Measurements from ENCODE around the gene NME9. TPM values are rescaled to one million over a fixed set of nuclear protein-coding genes. Genes with fewer than 3 reads are reported as not detected.
A peak's percentile ranks its signal among the peaks of the same experiment; 100 is the strongest.

NME9 gene
- total RNA-seq, 5 donors from 2014 or later (not counting 1 experiment from before 2014, with no cell fraction given), result 0.51 to 1.3 (median 0.88) TPM

- POLR2A ChIA-PET, result no interaction called here
- Histone ChIP-seq H3K4me1 (ENCODE audit: control insufficient read depth in 1 of 2, extremely low read depth in 1 of 2, insufficient read depth in 2 of 2, low read length in 2 of 2) (no peaks in the 10 kb centered on the region), H3K9me3 (no peaks in the 10 kb centered on the region), H3K36me3 (ENCODE audit: control insufficient read depth in 2 of 2, extremely low read depth in 1 of 2, insufficient read depth in 1 of 2, low read length in 1 of 2) (no peaks in the 10 kb centered on the region), H3K27ac (ENCODE audit: low read length) (no peak overlapping the region), H3K27me3 (replicated peaks in 1 of 2; ENCODE audit: control insufficient read depth in 2 of 2, extremely low read depth in 1 of 2, insufficient read depth in 2 of 2, low read length in 1 of 2) (peaks cover 0 to 14% of the 10 kb centered on the region in 2 experiments), H3K4me3 (ENCODE audit: control insufficient read depth in 1 of 2, extremely low read depth in 1 of 2, low read length in 1 of 2) (no peak overlapping the region)
- 89% methylated on average over 6 of the region's 8 CpGs for WGBS (ENCODE audit: insufficient coverage)
- H3K4me3 Mint-ChIP-seq, result no peak overlapping the region
- no peak overlapping the region for H3K27ac Mint-ChIP-seq
- peaks cover 25 to 29% of the 10 kb centered on the region in 2 donors for H3K27me3 Mint-ChIP-seq
- DNase-seq, result no peak
- CTCF ChIA-PET, result no interaction called here
- no peaks in the 10 kb centered on the region for H3K36me3 Mint-ChIP-seq
- peaks cover 0 to 4% (median 0%) of the 10 kb centered on the region in 3 donors for H3K4me1 Mint-ChIP-seq
- ATAC-seq (replicated peaks in 1 of 4), result no peak
- no peaks in the 10 kb centered on the region for H3K9me3 Mint-ChIP-seq
Measured at GRCh38 chr3:138369151-138369900, 39.7 kb upstream of the NME9 start.

GRCh38 chr3:138367911-138368310 lies 38.3 kb upstream of the NME9 start:
- no peak overlapping the region for H3K27ac Mint-ChIP-seq
- Histone ChIP-seq H3K27ac (ENCODE audit: low read length) (no peak overlapping the region), H3K9me3 (no peaks in the 10 kb centered on the region), H3K27me3 (replicated peaks in 1 of 2; ENCODE audit: control insufficient read depth in 2 of 2, extremely low read depth in 1 of 2, insufficient read depth in 2 of 2, low read length in 1 of 2) (peaks cover 0 to 20% of the 10 kb centered on the region in 2 experiments), H3K4me3 (ENCODE audit: control insufficient read depth in 1 of 2, extremely low read depth in 1 of 2, low read length in 1 of 2) (no peak overlapping the region), H3K4me1 (ENCODE audit: control insufficient read depth in 1 of 2, extremely low read depth in 1 of 2, insufficient read depth in 2 of 2, low read length in 2 of 2) (no peaks in the 10 kb centered on the region), H3K36me3 (ENCODE audit: control insufficient read depth in 2 of 2, extremely low read depth in 1 of 2, insufficient read depth in 1 of 2, low read length in 1 of 2) (no peaks in the 10 kb centered on the region)
- CTCF ChIA-PET, result interaction anchor here in 1 of 2 donors (0.6 kb wide), 1 partner anchor 1965 kb away, joined by 3 read pairs; no protein-coding TSS in a partner anchor
- ATAC-seq (replicated peaks in 1 of 4) (no peak), DNase-seq (peak in 1 of 35 experiments; percentile 26)
- POLR2A ChIA-PET, result no interaction called here
- H3K36me3 Mint-ChIP-seq, result no peaks in the 10 kb centered on the region
- H3K9me3 Mint-ChIP-seq, result no peaks in the 10 kb centered on the region
- H3K4me1 Mint-ChIP-seq, result peaks cover 0 to 4% (median 0%) of the 10 kb centered on the region in 3 donors
- peaks cover 23 to 26% of the 10 kb centered on the region in 2 donors for H3K27me3 Mint-ChIP-seq
- H3K4me3 Mint-ChIP-seq, result no peak overlapping the region
- 74% methylated on average over 4 of the region's 5 CpGs for WGBS (ENCODE audit: insufficient coverage)

- no peaks in the 10 kb centered on the region for H3K4me1 ChIP-seq (ENCODE audit: control insufficient read depth in 1 of 2, extremely low read depth in 1 of 2, insufficient read depth in 2 of 2, low read length in 2 of 2)
- H3K27ac ChIP-seq (ENCODE audit: low read length), result no peak overlapping the region
- no peaks in the 10 kb centered on the region for H3K36me3 ChIP-seq (ENCODE audit: control insufficient read depth in 2 of 2, extremely low read depth in 1 of 2, insufficient read depth in 1 of 2, low read length in 1 of 2)
- no peak for ATAC-seq (replicated peaks in 1 of 4)
- POLR2A ChIA-PET, result no interaction called here
- no peak overlapping the region for H3K4me3 ChIP-seq (ENCODE audit: control insufficient read depth in 1 of 2, extremely low read depth in 1 of 2, low read length in 1 of 2)
- Mint-ChIP-seq H3K36me3 (no peaks in the 10 kb centered on the region), H3K27ac (no peak overlapping the region), H3K27me3 (peaks cover 22 to 26% of the 10 kb centered on the region in 2 donors), H3K4me3 (no peak overlapping the region), H3K9me3 (no peaks in the 10 kb centered on the region), H3K4me1 (peaks cover 0 to 4% (median 0%) of the 10 kb centered on the region in 3 donors)
- WGBS (ENCODE audit: insufficient coverage), result 80% methylated on average over 2 of the region's 7 CpGs
- H3K27me3 ChIP-seq (replicated peaks in 1 of 2; ENCODE audit: control insufficient read depth in 2 of 2, extremely low read depth in 1 of 2, insufficient read depth in 2 of 2, low read length in 1 of 2), result peaks cover 0 to 20% of the 10 kb centered on the region in 2 experiments
- CTCF ChIA-PET, result interaction anchor here in 1 of 2 donors (0.6 kb wide), 1 partner anchor 1965 kb away, joined by 3 read pairs; no protein-coding TSS in a partner anchor
- DNase-seq, result no peak
- H3K9me3 ChIP-seq, result no peaks in the 10 kb centered on the region
Measured at GRCh38 chr3:138367326-138367850, 37.7 kb upstream of the NME9 start.

GRCh38 chr3:138366006-138366759 lies 36.5 kb upstream of the NME9 start:
- Mint-ChIP-seq H3K9me3 (no peaks in the 10 kb centered on the region), H3K4me3 (no peak overlapping the region), H3K36me3 (no peaks in the 10 kb centered on the region), H3K4me1 (peaks cover 0 to 4% (median 0%) of the 10 kb centered on the region in 3 donors), H3K27ac (no peak overlapping the region), H3K27me3 (peaks cover 16 to 18% of the 10 kb centered on the region in 2 donors)
- Histone ChIP-seq H3K27ac (ENCODE audit: low read length) (no peak overlapping the region), H3K9me3 (no peaks in the 10 kb centered on the region), H3K4me3 (ENCODE audit: control insufficient read depth in 1 of 2, extremely low read depth in 1 of 2, low read length in 1 of 2) (no peak overlapping the region), H3K4me1 (ENCODE audit: control insufficient read depth in 1 of 2, extremely low read depth in 1 of 2, insufficient read depth in 2 of 2, low read length in 2 of 2) (no peaks in the 10 kb centered on the region), H3K27me3 (replicated peaks in 1 of 2; ENCODE audit: control insufficient read depth in 2 of 2, extremely low read depth in 1 of 2, insufficient read depth in 2 of 2, low read length in 1 of 2) (peaks cover 0 to 21% of the 10 kb centered on the region in 2 experiments), H3K36me3 (ENCODE audit: control insufficient read depth in 2 of 2, extremely low read depth in 1 of 2, insufficient read depth in 1 of 2, low read length in 1 of 2) (no peaks in the 10 kb centered on the region)
- DNase-seq, result no peak
- ATAC-seq (replicated peaks in 1 of 4), result no peak
- ChIA-PET CTCF (no interaction called here), POLR2A (no interaction called here)
- WGBS (ENCODE audit: insufficient coverage), result 68% methylated on average over 5 of the region's 8 CpGs

GRCh38 chr3:138365253-138365555 lies 35.6 kb upstream of the NME9 start:
- no peaks in the 10 kb centered on the region for H3K36me3 ChIP-seq (ENCODE audit: control insufficient read depth in 2 of 2, extremely low read depth in 1 of 2, insufficient read depth in 1 of 2, low read length in 1 of 2)
- H3K9me3 ChIP-seq, result no peaks in the 10 kb centered on the region
- ATAC-seq (replicated peaks in 1 of 4) (no peak), DNase-seq (no peak)
- no peak overlapping the region for H3K27ac ChIP-seq (ENCODE audit: low read length)
- H3K4me1 Mint-ChIP-seq, result peaks cover 0 to 4% (median 0%) of the 10 kb centered on the region in 3 donors
- ChIA-PET CTCF (no interaction called here), POLR2A (no interaction called here)
- H3K27me3 ChIP-seq (replicated peaks in 1 of 2; ENCODE audit: control insufficient read depth in 2 of 2, extremely low read depth in 1 of 2, insufficient read depth in 2 of 2, low read length in 1 of 2), result peaks cover 0 to 18% of the 10 kb centered on the region in 2 experiments
- H3K27ac Mint-ChIP-seq, result no peak overlapping the region
- H3K9me3 Mint-ChIP-seq, result no peaks in the 10 kb centered on the region
- H3K4me1 ChIP-seq (ENCODE audit: control insufficient read depth in 1 of 2, extremely low read depth in 1 of 2, insufficient read depth in 2 of 2, low read length in 2 of 2), result no peaks in the 10 kb centered on the region
- H3K4me3 ChIP-seq (ENCODE audit: control insufficient read depth in 1 of 2, extremely low read depth in 1 of 2, low read length in 1 of 2), result no peak overlapping the region
- 100% methylated on average over 3 of the region's 4 CpGs for WGBS (ENCODE audit: insufficient coverage)
- H3K27me3 Mint-ChIP-seq, result peaks cover 11 to 13% of the 10 kb centered on the region in 2 donors
- H3K4me3 Mint-ChIP-seq, result no peak overlapping the region
- H3K36me3 Mint-ChIP-seq, result no peaks in the 10 kb centered on the region

GRCh38 chr3:138364356-138365252 lies 35.0 kb upstream of the NME9 start:
- ChIA-PET CTCF (no interaction called here), POLR2A (interaction anchor here in 1 of 2 donors (0.6 kb wide), 1 partner anchor 127 kb away, joined by 3 read pairs; no protein-coding TSS in a partner anchor)
- no peaks in the 10 kb centered on the region for H3K36me3 Mint-ChIP-seq
- H3K4me1 Mint-ChIP-seq, result peaks cover 0 to 4% (median 0%) of the 10 kb centered on the region in 3 donors
- H3K9me3 ChIP-seq, result no peaks in the 10 kb centered on the region
- H3K36me3 ChIP-seq (ENCODE audit: control insufficient read depth in 2 of 2, extremely low read depth in 1 of 2, insufficient read depth in 1 of 2, low read length in 1 of 2), result no peaks in the 10 kb centered on the region
- H3K27me3 Mint-ChIP-seq, result peaks cover 10 to 11% of the 10 kb centered on the region in 2 donors
- ATAC-seq (replicated peaks in 1 of 4) (no peak), DNase-seq (no peak)
- H3K9me3 Mint-ChIP-seq, result no peaks in the 10 kb centered on the region
- no peak overlapping the region for H3K27ac ChIP-seq (ENCODE audit: low read length)
- peaks cover 0 to 16% of the 10 kb centered on the region in 2 experiments for H3K27me3 ChIP-seq (replicated peaks in 1 of 2; ENCODE audit: control insufficient read depth in 2 of 2, extremely low read depth in 1 of 2, insufficient read depth in 2 of 2, low read length in 1 of 2)
- 66% methylated on average over 3 of the region's 6 CpGs for WGBS (ENCODE audit: insufficient coverage)
- H3K4me3 ChIP-seq (ENCODE audit: control insufficient read depth in 1 of 2, extremely low read depth in 1 of 2, low read length in 1 of 2), result no peak overlapping the region
- no peaks in the 10 kb centered on the region for H3K4me1 ChIP-seq (ENCODE audit: control insufficient read depth in 1 of 2, extremely low read depth in 1 of 2, insufficient read depth in 2 of 2, low read length in 2 of 2)
- no peak overlapping the region for H3K27ac Mint-ChIP-seq
- no peak overlapping the region for H3K4me3 Mint-ChIP-seq

Measured in T-cell (primary cell).